LNCaP clone FGC (cell line): Measurements from ENCODE around the gene USP3.

Experiments
- DNase-seq: peaks from one replicate; pipeline ENCODE4 v3.0.0-alpha.2; 2011; ENCODE audit warnings: low read depth
- H3K4me3 ChIP-seq: 2 replicates; pipeline ENCODE4 v1.5.1; 2011; ENCODE audit warnings: mild to moderate bottlenecking, low read depth, low read length, control low read depth
- CTCF ChIP-seq: IDR thresholded peaks from 2 replicates; pipeline ENCODE4 v1.5.1; 2012; ENCODE audit warnings: mild to moderate bottlenecking; ENCODE audit not compliant: control insufficient read depth, insufficient read depth; ENCODE audit errors: extremely low read depth

Gene USP3

GRCh38 chr15:63491116-63491827 lies 13.1 kb upstream of the USP3 start:
- no peak for TF ChIP-seq CTCF
- no peak overlapping the region for H3K4me3 ChIP-seq
- DNase-seq = no peak

GRCh38 chr15:63491979-63492378 lies 12.4 kb upstream of the USP3 start:
- H3K4me3 ChIP-seq = no peak overlapping the region
- TF ChIP-seq CTCF = no peak
- no peak for DNase-seq

GRCh38 chr15:63492541-63493077 lies 11.8 kb upstream of the USP3 start:
- H3K4me3 ChIP-seq = no peak overlapping the region
- no peak for DNase-seq
- TF ChIP-seq CTCF = no peak

- TF ChIP-seq CTCF = no peak
Observed at GRCh38 chr15:63493436-63493835, 11.0 kb upstream of the USP3 start.

GRCh38 chr15:63494408-63494807 lies 10.0 kb upstream of the USP3 start:
- TF ChIP-seq CTCF = no peak
- DNase-seq = no peak
- H3K4me3 ChIP-seq = no peak overlapping the region

More at GRCh38 chr15:63493436-63493835, 11.0 kb upstream of the USP3 start:
- H3K4me3 ChIP-seq = no peak overlapping the region
- no peak for DNase-seq

GRCh38 chr15:63495343-63495742 lies 9.1 kb upstream of the USP3 start:
- DNase-seq = no peak
- H3K4me3 ChIP-seq = no peak overlapping the region
- no peak for TF ChIP-seq CTCF
